HCT116 (cell line): ENCODE data around the gene SIRPB1. TPM values are rescaled to one million over a fixed set of nuclear protein-coding genes. Genes with fewer than 3 reads are reported as not detected.

ENCODE experiments used
- ATAC-seq: fragments of 200-7000 bp; cut with Tn5 transposase; 2 replicates; pipeline ENCODE4 v1.9.1; 2020; ENCODE audit warnings: mild to moderate bottlenecking, moderate library complexity
- BruUV-seq: library from RNA; stranded (reverse); fragments of 400-500 nt; replicated peaks from 2 replicates; lab custom pipeline; 2021; lab: Mats Ljungman, UMichigan
- CTCF ChIA-PET: fragments of 300-600 bp; sonication (Branson Sonifier 250); formaldehyde crosslinking; loops from one replicate; lab custom pipeline; 2021; ENCODE audit warnings: antibody characterized with exemption; lab: Charles Lee
- POLR2A ChIA-PET: fragments of 300-600, 350-600 bp; sonication (Branson Sonifier 250); formaldehyde crosslinking; loops from one replicate; lab custom pipeline; 2021; ENCODE audit warnings: antibody characterized with exemption; lab: Charles Lee
- RAD21 ChIA-PET, 2 experiments: fragments of 300-600 bp; sonication (Branson Sonifier 250); formaldehyde crosslinking; loops; one replicate each; lab custom pipeline; 2023; ENCODE audit warnings: low total read pairs in 2 of 2; ENCODE audit not compliant: uncharacterized antibody in 2 of 2, unreplicated experiment in 2 of 2, low non-redundant PET in 1 of 2; lab: Charles Lee
- DNase-seq: peaks from one replicate; pipeline ENCODE4 v3.0.0-alpha.2; 2010; ENCODE audit warnings: low read depth, low spot score
- H2AFZ ChIP-seq: fragments of 200-600 bp; shearing (Covaris generic), sonication (generic); 2 replicates; pipeline ENCODE4 v1.6.1; 2017; ENCODE audit warnings: low read depth, mixed run types, mixed read lengths, antibody characterized with exemption, low read length; ENCODE audit not compliant: poor library complexity, severe bottlenecking
- H3K27ac ChIP-seq: 2 replicates; pipeline ENCODE4 v1.5.1; 2012; ENCODE audit warnings: low read depth, low read length
- H3K27me3 ChIP-seq: fragments of 200-600 bp; sonication (generic); 2 replicates; pipeline ENCODE4 v1.6.1; 2016; ENCODE audit warnings: mixed run types, low read length, mixed read lengths; ENCODE audit not compliant: insufficient read depth
- H3K36me3 ChIP-seq, 2 experiments: fragments of 200-500 bp in 1 of 2; fragments of 200-600 bp in 1 of 2; sonication (Bioruptor generic) in 1 of 2; sonication (generic) in 1 of 2; 2 replicates each; pipeline versions ENCODE4 v1.5.1 to v1.6.1; 2014 to 2016; ENCODE audit warnings: low read length in 2 of 2, inconsistent platforms in 1 of 2, mixed read lengths in 1 of 2, mixed run types in 1 of 2; ENCODE audit not compliant: insufficient read depth in 2 of 2, control insufficient read depth in 1 of 2
- H3K4me1 ChIP-seq, 2 experiments: fragments of 200-600 bp in 1 of 2; sonication (generic) in 1 of 2; 2 replicates each; pipeline versions ENCODE4 v1.5.1 to v1.6.1; 2012 to 2017; ENCODE audit warnings: low read length in 2 of 2, inconsistent platforms in 1 of 2, mild to moderate bottlenecking in 1 of 2, mixed read lengths in 1 of 2, mixed run types in 1 of 2, moderate library complexity in 1 of 2; ENCODE audit not compliant: insufficient read depth in 2 of 2, control insufficient read depth in 1 of 2
- H3K4me2 ChIP-seq: fragments of 200-600 bp; sonication (generic); 2 replicates; pipeline ENCODE4 v1.6.1; 2017; ENCODE audit warnings: mixed run types, low read length, mixed read lengths
- H3K4me3 ChIP-seq, 2 experiments: fragments of 200-600 bp in 1 of 2; sonication (generic) in 1 of 2; replicated peaks in 1 of 2; 2 replicates each; pipeline ENCODE4 v1.5.1; 2011 to 2016; ENCODE audit warnings: low read length in 2 of 2, control low read depth in 1 of 2, low read depth in 1 of 2, mild to moderate bottlenecking in 1 of 2, mixed read lengths in 1 of 2, mixed run types in 1 of 2
- H3K79me2 ChIP-seq: fragments of 200-600 bp; sonication (generic); 2 replicates; pipeline ENCODE4 v1.6.1; 2017; ENCODE audit warnings: mild to moderate bottlenecking, mixed run types, low read length, moderate library complexity, mixed read lengths; ENCODE audit not compliant: insufficient read depth
- H3K9ac ChIP-seq: fragments of 200-600 bp; sonication (generic); 2 replicates; pipeline ENCODE4 v1.6.1; 2016; ENCODE audit warnings: low read length, mixed read lengths
- H3K9me2 ChIP-seq: fragments of 200-600 bp; sonication (generic), shearing (Covaris generic); 2 replicates; pipeline ENCODE4 v1.6.1; 2017; ENCODE audit warnings: mixed run types, mild to moderate bottlenecking, moderate library complexity; ENCODE audit not compliant: insufficient read depth
- H3K9me3 ChIP-seq, 2 experiments: fragments of 200-500 bp in 1 of 2; fragments of 200-600 bp in 1 of 2; sonication (Bioruptor generic) in 1 of 2; sonication (generic) in 1 of 2; 2 replicates each; pipeline ENCODE4 v1.6.1; 2014 to 2017; ENCODE audit warnings: low read length in 2 of 2, mixed read lengths in 2 of 2, inconsistent platforms in 1 of 2, low read depth in 1 of 2, mild to moderate bottlenecking in 1 of 2, mixed run types in 1 of 2, moderate library complexity in 1 of 2; ENCODE audit not compliant: control insufficient read depth in 1 of 2, insufficient read depth in 1 of 2
- H4K20me1 ChIP-seq: fragments of 200-600 bp; sonication (generic), shearing (Covaris generic); 2 replicates; pipeline ENCODE4 v1.6.1; 2017; ENCODE audit warnings: mixed run types, mild to moderate bottlenecking, moderate library complexity; ENCODE audit not compliant: insufficient read depth
- ATF3 ChIP-seq: IDR thresholded peaks from 2 replicates; pipeline ENCODE4 v1.6.1; 2012
- CBX3 ChIP-seq: IDR thresholded peaks from 2 replicates; pipeline ENCODE4 v1.6.1; 2012; ENCODE audit warnings: low read depth
- CEBPB ChIP-seq: IDR thresholded peaks from 2 replicates; pipeline ENCODE4 v1.6.1; 2012; ENCODE audit warnings: low read depth
- CTCF ChIP-seq, 3 experiments: fragments of 200-600 bp in 1 of 3; sonication (generic) in 1 of 3; IDR thresholded peaks in 2 of 3; conservative IDR thresholded peaks in 1 of 3; 2 replicates each; pipeline ENCODE4 v1.5.1; 2012 to 2017; ENCODE audit warnings: low read depth in 2 of 3, low read length in 2 of 3, antibody characterized with exemption in 1 of 3, borderline replicate concordance in 1 of 3, control low read depth in 1 of 3, mild to moderate bottlenecking in 1 of 3, mixed read lengths in 1 of 3, mixed run types in 1 of 3, moderate library complexity in 1 of 3; ENCODE audit not compliant: insufficient read depth in 1 of 3
- ELF1 ChIP-seq: IDR thresholded peaks from 2 replicates; pipeline ENCODE4 v1.6.1; 2012; ENCODE audit warnings: low read depth, borderline replicate concordance
- EZH2 ChIP-seq: fragments of 200-600 bp; sonication (generic); IDR thresholded peaks from 2 replicates; pipeline ENCODE4 v1.6.1; 2017; ENCODE audit warnings: antibody characterized with exemption, mixed run types
- EZH2phosphoT487 ChIP-seq: fragments of 200-600 bp; IDR thresholded peaks from 2 replicates; pipeline ENCODE4 v1.6.1; 2018; ENCODE audit warnings: antibody characterized with exemption, borderline replicate concordance
- FOSL1 ChIP-seq: IDR thresholded peaks from 2 replicates; pipeline ENCODE4 v1.6.1; 2012; ENCODE audit warnings: low read depth
- JUND ChIP-seq: IDR thresholded peaks from 2 replicates; pipeline ENCODE4 v1.6.1; 2012
- POLR2AphosphoS5 ChIP-seq: IDR thresholded peaks from 2 replicates; pipeline ENCODE4 v1.6.1; 2011; ENCODE audit warnings: mild to moderate bottlenecking, low read depth, low read length, moderate library complexity
- RAD21 ChIP-seq: IDR thresholded peaks from 2 replicates; pipeline ENCODE4 v1.6.1; 2012; ENCODE audit warnings: low read depth, mild to moderate bottlenecking
- REST ChIP-seq: IDR thresholded peaks from 2 replicates; pipeline ENCODE4 v1.6.1; 2012; ENCODE audit warnings: low read depth
- SIN3A ChIP-seq: IDR thresholded peaks from 2 replicates; pipeline ENCODE4 v1.6.1; 2012; ENCODE audit warnings: low read depth
- SP1 ChIP-seq: IDR thresholded peaks from 2 replicates; pipeline ENCODE4 v1.6.1; 2012; ENCODE audit warnings: low read depth
- SRF ChIP-seq: IDR thresholded peaks from 2 replicates; pipeline ENCODE4 v1.6.1; 2012; ENCODE audit warnings: low read depth
- TCF7L2 ChIP-seq: IDR thresholded peaks from 2 replicates; pipeline ENCODE4 v1.7.0; 2011; ENCODE audit warnings: borderline replicate concordance, inconsistent platforms; ENCODE audit not compliant: insufficient read depth, insufficient read length; ENCODE audit errors: extremely low read depth
- ZBTB33 ChIP-seq: IDR thresholded peaks from 2 replicates; pipeline ENCODE4 v1.6.1; 2011; ENCODE audit warnings: mild to moderate bottlenecking, low read length, moderate library complexity; ENCODE audit not compliant: insufficient replicate concordance; ENCODE audit errors: extremely low read depth
- ZFX ChIP-seq: fragments of 450-650 bp; IDR thresholded peaks from 2 replicates; pipeline ENCODE4 v1.6.1; 2017
- ZNF274 ChIP-seq: fragments of 200-500 bp; sonication (Bioruptor generic); IDR thresholded peaks from 2 replicates; pipeline ENCODE4 v1.6.1; 2014; ENCODE audit warnings: mild to moderate bottlenecking, low read depth, low read length, inconsistent platforms
- intact Hi-C: fragments of 100-400 bp; cut with micrococcal nuclease; formaldehyde crosslinking; loops from 2 replicates; pipeline ENCODE4 v1.10.0; 2022
- total RNA-seq: library from RNA; stranded (reverse); gene quantifications from one replicate; pipeline ENCODE4 v1.2.1, GENCODE V29; 2021; ENCODE audit not compliant: unreplicated experiment

Gene SIRPB1
- total RNA-seq, 1 experiment from 2014 or later, result 1.9 TPM

GRCh38 chr20:1616858-1617434 is 2.9 kb downstream of the SIRPB1 start:
- no peaks in the 10 kb centered on the region for H3K27me3 ChIP-seq
- RAD21 ChIA-PET, result no interaction called here
- no peak overlapping the region for H3K27ac ChIP-seq
- no peak overlapping the region for H2AFZ ChIP-seq
- no peaks in the 10 kb centered on the region for H3K9me2 ChIP-seq
- no peak for DNase-seq
- no peak for ATAC-seq
- intact Hi-C loops, result no loop called here
- no peak overlapping the region for H3K4me2 ChIP-seq
- no peak overlapping the region for H3K9ac ChIP-seq
- no peaks in the 10 kb centered on the region for H3K36me3 ChIP-seq
- no peaks in the 10 kb centered on the region for H4K20me1 ChIP-seq
- POLR2A ChIA-PET, result no interaction called here
- no peaks in the 10 kb centered on the region for H3K9me3 ChIP-seq
- BruUV-seq, result no TSS peak
- H3K79me2 ChIP-seq, result no peaks in the 10 kb centered on the region
- CTCF ChIA-PET, result no interaction called here
- no peak for TF ChIP-seq EZH2
- no peak for TF ChIP-seq ELF1
- no peak for TF ChIP-seq SIN3A
- no peak for TF ChIP-seq SP1
- no peak for TF ChIP-seq RAD21
- TF ChIP-seq FOSL1, result no peak
- TF ChIP-seq SRF, result no peak
- no peak for TF ChIP-seq REST
- TF ChIP-seq ZBTB33, result no peak
- TF ChIP-seq CBX3, result no peak
- no peak for TF ChIP-seq ATF3
- no peak for TF ChIP-seq TCF7L2
- no peak for TF ChIP-seq CEBPB
- TF ChIP-seq ZNF274, result no peak
- TF ChIP-seq JUND, result no peak
- no peak for TF ChIP-seq CTCF (IDR thresholded peaks at IDR 0.05 in 2 of 3, conservative IDR thresholded peaks at IDR 0.05 in 1 of 3; ENCODE audit: borderline replicate concordance in 1 of 3, insufficient read depth in 1 of 3, low read depth in 2 of 3, low read length in 2 of 3)
- TF ChIP-seq ZFX, result no peak
- no peak for TF ChIP-seq POLR2AphosphoS5
- no peak for TF ChIP-seq EZH2phosphoT487
- TF ChIP-seq, all 23 proteins: peak for 0
- H3K4me3 ChIP-seq, result no peak overlapping the region
- no peaks in the 10 kb centered on the region for H3K4me1 ChIP-seq
